Globus pallidus (tissue), 1 donor: ENCODE data around the gene ORC5.

Experiments used
- DNase-seq: peaks from one replicate; pipeline ENCODE4 v3.0.0-alpha.2; 2015; ENCODE audit warnings: low spot score

Gene ORC5

GRCh38 chr7:104124893-104125477 lies 82.8 kb downstream of the ORC5 start:
- no peak for DNase-seq

DNA sequence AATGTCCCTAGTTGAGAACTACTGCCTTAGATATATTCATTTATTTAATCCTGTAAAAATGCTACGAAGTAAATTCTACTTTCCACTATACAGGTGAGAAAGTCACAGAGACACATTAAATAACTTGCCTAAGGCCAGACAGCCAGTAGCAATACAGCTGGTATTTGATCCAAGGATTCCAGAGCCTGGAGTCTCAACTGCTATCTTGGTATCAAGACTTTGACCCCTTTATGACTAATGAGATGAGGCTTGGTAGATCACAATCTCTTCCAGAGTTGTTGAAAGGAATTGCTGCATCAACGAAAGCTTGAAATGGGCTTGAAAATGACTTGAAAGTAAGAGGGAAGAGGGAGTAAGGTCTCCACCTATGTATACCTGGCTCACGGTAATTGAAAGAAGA lies 83.3 kb downstream of the ORC5 start:
- DNase-seq = no peak

DNA sequence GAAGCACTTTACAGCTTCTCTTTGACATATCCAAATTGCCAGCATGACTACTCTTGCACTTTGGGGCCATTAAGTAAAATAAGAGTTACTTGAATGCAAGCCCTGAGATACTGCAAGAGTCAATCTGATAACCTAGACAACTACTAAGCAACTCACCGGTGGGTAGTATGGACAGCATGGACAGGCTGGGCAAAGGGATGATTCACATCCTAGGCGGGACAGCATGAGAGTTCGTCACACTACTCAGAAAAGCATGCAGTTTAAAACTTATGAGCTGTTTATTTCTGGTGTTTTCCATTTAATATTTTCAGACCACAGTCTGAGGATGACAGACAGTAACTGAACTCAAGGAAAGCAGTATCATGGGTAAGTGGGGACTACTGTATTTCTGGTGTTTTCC lies 84.0 kb downstream of the ORC5 start:
- DNase-seq = no peak

- no peak for DNase-seq
These were observed 94.0 kb downstream of the ORC5 start for GRCh38 chr7:104113788-104114187.

DNA sequence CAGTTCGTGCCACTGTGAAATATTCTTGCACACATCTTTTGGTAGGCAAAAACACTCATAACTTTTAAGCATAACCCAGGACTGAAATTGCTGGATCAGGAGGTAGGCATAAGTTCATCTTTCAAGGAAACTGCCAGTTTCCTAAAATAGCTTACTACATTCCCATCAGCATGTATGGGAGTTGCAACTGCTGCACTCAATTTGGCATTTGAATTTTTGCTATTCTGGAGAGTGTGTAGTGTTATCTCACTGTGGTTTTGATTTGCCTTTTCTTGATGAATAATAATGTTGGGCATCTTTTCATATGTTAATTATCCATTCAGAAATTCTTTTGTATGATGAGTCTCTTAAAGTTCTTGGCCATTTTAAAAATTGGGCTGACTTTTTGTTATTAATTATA lies 95.2 kb downstream of the ORC5 start:
- DNase-seq = no peak

GRCh38 chr7:104111271-104111670 lies 96.5 kb downstream of the ORC5 start:
- no peak for DNase-seq

DNA sequence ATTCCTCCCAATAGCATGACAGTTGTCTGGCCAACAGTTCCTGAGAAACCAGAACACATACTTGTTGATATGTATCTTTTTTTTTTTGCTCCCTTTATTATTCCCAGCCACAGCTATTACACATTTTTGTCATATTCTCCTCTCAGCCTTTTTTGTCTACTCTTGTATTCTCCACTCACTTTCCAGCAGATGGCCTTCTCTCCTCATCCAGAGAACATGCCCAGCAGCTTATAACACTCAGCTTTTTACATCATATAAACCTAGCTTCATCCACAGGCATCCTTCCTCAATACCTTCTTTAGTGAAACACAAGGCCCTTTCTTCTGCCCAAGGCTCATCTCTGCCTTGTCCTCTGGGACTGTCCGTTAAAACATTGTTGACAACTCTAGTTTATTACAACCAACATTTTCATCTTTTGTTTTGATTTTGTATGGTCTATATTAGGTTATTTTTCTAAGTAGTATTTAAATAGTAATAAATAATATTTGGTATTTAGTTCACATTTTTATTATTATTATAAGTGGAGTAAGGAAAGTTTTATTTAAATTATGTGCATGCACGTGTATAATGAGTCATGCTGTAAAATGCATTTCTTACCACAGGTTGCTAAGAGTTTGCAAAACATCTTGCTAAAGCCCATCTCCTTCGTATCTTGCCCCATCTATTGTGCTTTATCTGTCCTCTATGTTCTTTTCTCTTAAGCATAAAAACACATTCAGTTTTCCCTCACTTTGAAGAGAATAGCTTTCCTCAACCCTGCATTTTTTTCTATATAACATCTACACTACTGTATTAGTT lies 101.5 kb downstream of the ORC5 start:
- no peak for DNase-seq

GRCh38 chr7:104098890-104099289 lies 108.9 kb downstream of the ORC5 start:
- no peak for DNase-seq

DNA sequence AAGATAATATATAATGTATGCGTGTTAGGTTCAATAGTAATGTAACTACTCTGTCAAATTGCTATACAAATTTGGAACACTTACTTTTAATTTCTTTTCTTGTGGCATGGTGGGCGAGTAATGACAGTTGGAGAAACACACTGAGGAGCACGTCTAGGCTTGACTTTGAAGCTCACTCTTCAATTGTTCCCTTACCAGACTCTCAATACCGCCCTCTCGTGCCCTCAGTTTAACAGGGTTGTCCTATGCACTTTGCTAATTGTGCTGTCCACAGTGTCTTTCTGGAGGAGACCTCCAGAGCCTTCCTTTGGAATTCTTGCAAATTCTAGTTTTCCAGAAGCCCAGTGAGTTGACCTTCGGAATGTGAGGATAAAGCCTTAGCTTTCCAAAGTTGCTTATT lies 111.1 kb downstream of the ORC5 start:
- no peak for DNase-seq

GRCh38 chr7:104093127-104093526 lies 114.7 kb downstream of the ORC5 start:
- DNase-seq = no peak

DNA sequence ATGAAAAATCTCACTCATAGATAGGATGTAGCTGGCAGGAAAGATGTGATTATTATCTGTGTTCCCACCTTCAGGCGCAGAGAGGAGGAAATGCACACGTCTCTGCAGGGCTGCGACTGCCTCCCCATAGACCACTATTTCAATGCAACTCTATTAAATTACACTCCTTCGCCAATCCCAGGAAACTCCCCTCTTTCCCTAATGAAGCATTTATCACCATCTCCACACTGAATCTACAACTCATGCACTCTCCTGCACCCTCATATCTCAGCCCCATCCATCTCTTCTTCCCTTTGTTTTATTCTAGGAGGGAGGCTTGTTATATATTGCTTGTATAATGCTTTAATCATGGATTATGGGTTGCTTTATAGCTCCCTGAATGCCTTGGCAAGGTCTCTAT lies 116.6 kb downstream of the ORC5 start:
- no peak for DNase-seq

DNA sequence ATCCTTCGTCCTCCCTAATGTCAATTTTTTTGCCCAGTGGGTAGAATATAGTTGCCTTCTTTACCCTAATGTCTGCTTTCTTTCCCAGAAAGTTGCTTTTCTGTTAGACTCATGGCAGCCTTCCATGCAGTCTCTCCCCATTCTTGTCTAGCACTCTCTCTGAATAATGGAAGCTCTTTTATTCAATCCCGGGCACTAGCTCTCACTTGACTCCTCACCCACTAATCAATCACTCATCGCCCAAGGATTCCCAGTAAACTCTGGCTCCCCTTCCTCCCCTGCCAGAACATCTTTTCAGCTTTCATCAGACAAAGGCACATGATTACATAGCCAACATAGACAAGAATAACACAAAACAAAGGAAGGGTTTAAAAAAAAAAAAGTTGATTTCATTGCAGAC lies 118.2 kb downstream of the ORC5 start:
- peak; percentile 35 for DNase-seq

- no peak for DNase-seq
These were observed 118.8 kb downstream of the ORC5 start for GRCh38 chr7:104089061-104089460.
